ENCODE data around the gene XG.
"Not testable (repeated sequence)": the region's sequence is repeated elsewhere in the genome, so short reads cannot be mapped to it uniquely, and the experiment has no call there.

The XG gene

GRCh38 chrX:2735270-2735669, 16.6 kb upstream of the XG start:
- DNase-seq = no peak

GRCh38 chrX:2740672-2741071, 11.2 kb upstream of the XG start:
- DNase-seq = no peak

GRCh38 chrX:2741386-2741785, 10.5 kb upstream of the XG start:
- DNase-seq = no peak

GRCh38 chrX:2746250-2746649, 5.6 kb upstream of the XG start:
- not testable (repeated sequence) for DNase-seq

- no peak for DNase-seq
These were observed 3.5 kb upstream of the XG start for GRCh38 chrX:2748171-2748814.

- DNase-seq = no peak
These were observed 3.0 kb upstream of the XG start for GRCh38 chrX:2748815-2749188.

- DNase-seq = no peak
These were observed 549 bp upstream of the XG start for GRCh38 chrX:2751291-2751690.

GRCh38 chrX:2752441-2752840, 601 bp downstream of the XG start:
- DNase-seq = not testable (repeated sequence)

- not testable (repeated sequence) for DNase-seq
These were observed 3.4 kb downstream of the XG start for GRCh38 chrX:2755163-2755715.

GRCh38 chrX:2756548-2756947, 4.7 kb downstream of the XG start:
- DNase-seq = no peak

GRCh38 chrX:2761246-2761645, 9.4 kb downstream of the XG start:
- DNase-seq = no peak

- DNase-seq = not testable (repeated sequence)
These were observed 10.8 kb downstream of the XG start for GRCh38 chrX:2762671-2763070.

GRCh38 chrX:2764766-2765548, 13.1 kb downstream of the XG start:
- DNase-seq = not testable (repeated sequence)

GRCh38 chrX:2765549-2765830, 13.7 kb downstream of the XG start:
- no peak for DNase-seq

- no peak for DNase-seq
These were observed 15.1 kb downstream of the XG start for GRCh38 chrX:2766906-2767305.

GRCh38 chrX:2767631-2768455, 16.0 kb downstream of the XG start:
- no peak for DNase-seq

GRCh38 chrX:2769615-2770014, 17.8 kb downstream of the XG start:
- no peak for DNase-seq

GRCh38 chrX:2773166-2774055, 21.6 kb downstream of the XG start:
- DNase-seq = not testable (repeated sequence)

GRCh38 chrX:2774057-2774456, 22.2 kb downstream of the XG start:
- no peak for DNase-seq

GRCh38 chrX:2774776-2775175, 22.9 kb downstream of the XG start:
- no peak for DNase-seq

- DNase-seq = not testable (repeated sequence)
These were observed 28.8 kb downstream of the XG start for GRCh38 chrX:2780472-2781225.

- DNase-seq = no peak
These were observed 29.4 kb downstream of the XG start for GRCh38 chrX:2781226-2781571.

Data from CD4-positive, alpha-beta T cell treated with Interleukin-6 for 4 hours (primary cell).